NCI-H2107 (cell line): Measurements from ENCODE around the gene ITGA8.
"Not testable (repeated sequence)": the region's sequence is repeated elsewhere in the genome, so short reads cannot be mapped to it uniquely, and the experiment has no call there.

ENCODE experiments used
- DNase-seq: peaks from one replicate; lab custom pipeline; 2025; lab: John Stamatoyannopoulos, UW

Gene ITGA8

DNA sequence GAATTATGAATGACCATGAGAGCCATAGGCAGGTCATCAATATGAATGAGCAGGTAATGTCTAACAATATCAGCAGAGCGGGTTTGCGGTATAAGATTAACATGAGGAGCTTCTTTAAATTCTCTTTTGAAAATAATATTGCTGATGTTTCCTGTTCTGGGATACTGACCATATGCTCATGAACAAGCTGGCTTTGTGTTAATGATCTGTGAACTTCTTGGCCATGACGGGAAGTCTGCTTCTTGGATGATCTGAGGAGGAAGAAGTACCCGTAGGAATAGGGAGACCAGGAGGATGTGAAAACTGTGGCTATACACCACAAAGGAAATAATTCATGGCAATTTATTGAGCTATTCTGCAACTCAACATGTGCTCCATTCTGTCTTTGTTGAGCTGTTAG is 38.6 kb downstream of the ITGA8 start:
- no peak for DNase-seq

DNA sequence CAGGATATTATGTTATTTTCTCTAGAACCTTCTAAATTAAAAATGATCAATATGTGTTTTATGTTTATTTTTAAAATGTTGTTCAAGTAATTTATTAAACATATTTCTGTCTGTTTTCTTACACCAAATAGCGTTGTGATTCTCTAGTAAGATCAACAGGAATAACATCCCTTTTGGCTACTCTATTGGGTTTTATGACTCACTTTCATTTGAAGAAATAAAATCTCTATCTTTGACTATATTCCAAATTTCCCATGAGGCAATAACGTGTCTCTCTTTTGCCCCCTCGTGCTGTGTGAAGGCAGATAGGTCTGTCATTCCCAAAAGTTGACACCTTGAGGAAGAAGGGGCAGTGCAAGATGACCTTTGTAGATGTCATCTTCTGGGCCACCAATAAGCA is 40.9 kb downstream of the ITGA8 start:
- DNase-seq, result no peak

DNA sequence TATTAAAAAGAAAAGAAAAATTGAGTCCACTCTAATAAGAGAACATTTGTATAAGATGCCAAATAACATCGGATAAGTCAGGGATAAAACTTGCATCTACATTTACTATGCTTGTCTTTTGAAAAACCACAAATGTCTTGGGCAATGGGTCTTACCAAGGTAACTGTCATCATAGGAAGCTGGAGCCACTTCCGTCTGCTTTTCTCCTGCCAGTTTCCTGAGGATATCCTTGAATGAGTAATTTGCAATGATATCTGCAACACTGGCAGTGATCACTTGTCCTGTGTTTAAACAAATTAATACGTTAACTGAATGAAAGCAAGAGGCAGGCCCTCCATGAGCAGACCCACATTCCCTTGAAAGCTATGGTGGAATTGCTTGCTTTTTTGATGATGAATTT is 47.3 kb downstream of the ITGA8 start:
- DNase-seq, result no peak

DNA sequence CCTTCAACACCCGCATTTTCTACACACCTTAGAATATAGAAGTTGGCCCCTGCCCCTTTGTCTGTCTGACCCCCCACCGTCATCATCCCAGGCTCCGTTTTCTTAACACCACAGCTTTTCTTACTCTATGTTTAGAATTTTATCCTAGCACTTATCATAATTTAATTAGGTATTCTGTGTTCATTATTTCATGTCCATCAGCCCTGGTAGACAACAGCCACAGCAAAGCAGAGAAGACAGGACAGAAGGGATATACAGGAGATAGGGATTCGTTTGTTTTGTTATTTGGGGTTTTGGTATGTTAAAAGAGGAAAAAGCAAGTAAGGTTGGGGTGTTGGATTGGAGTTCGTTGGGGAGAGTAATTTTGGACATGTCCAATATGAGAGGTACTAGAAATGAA is 48.8 kb downstream of the ITGA8 start:
- DNase-seq, result no peak

DNA sequence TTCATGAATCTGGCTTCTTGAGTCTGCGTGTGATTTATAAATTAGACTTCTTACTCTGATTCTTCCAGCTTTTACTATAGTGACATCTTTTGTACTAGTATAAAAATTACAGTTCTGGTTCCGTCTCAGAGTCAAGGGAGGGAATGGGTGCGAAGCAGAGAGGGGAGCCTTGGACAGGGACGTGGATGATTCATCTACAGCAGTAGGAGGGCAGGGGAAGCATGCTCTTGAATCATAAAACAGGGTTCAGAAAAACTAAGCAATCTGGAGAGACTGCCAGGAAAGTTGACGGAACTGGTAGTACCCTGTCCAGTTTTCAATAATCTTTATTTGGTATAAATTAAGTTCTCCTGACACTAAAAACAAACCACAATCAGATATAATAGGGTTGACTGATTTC is 58.1 kb downstream of the ITGA8 start:
- no peak for DNase-seq

DNA sequence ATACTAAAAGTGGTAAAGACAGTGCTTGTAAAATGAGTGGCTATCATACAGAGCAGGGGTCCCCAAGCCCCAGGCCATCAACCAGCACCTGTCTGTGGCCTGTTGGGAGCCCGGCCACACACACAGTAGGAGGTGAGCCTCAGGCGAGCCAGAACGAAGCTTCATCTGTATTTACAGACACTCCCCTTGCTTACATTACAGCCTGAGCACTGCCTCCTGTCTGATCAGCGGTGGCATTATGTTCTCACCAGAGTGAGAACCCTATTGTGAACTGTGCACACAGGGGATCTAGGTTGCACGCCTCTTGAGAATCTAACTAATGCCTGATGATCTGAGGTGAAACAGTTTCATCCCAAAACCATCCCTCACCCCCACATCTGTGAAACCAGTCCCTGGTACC is 58.7 kb downstream of the ITGA8 start:
- DNase-seq, result no peak

DNA sequence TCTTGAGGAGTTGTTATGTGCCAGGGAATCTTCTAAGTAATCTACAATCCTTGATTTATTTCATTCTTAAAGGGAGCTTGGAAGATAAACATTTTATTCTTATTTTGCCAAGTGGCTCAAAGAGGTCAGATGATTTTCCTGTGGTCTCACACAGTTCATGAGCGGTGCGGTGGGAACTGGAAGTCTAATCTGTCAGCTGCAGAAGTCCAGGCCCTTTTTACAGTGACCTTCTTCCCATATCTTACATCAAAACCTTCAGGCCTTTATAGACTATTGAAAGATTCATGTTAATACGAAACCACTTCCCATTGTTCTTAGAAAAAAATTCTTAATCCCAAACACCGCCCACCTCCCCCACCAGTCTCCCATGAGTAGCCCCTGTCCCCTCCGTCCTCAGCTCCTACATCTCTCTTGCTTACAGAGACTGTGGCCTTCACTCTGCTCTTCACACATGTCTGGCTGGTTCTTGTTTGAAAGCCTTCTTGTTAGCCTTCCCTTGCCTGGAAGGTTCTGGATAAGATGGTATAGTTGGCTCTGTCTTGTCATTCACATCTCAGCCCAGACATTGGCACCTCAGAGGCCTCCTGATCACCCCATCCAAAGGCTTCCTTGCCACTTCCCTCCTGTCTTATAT is 61.5 kb downstream of the ITGA8 start:
- no peak for DNase-seq

DNA sequence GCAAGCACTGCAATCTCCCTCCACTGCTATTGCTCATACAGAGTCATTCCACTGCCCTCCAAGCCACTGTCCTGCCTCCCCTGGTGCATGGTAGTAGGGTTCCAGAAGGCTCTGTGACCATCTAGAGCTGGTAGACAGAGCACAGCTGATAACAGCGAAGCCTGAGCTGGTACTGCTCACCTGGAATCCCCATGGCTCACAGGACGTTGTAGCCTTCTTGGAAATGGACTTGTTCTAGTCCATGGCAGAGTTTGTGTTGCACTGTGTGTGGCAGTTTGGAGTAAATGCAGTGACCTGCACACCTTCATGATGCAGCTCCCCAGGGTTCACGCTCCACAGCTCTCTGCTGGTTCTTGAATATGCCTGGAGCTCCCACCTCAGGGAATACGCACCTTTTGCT is 67.0 kb downstream of the ITGA8 start:
- DNase-seq, result no peak

DNA sequence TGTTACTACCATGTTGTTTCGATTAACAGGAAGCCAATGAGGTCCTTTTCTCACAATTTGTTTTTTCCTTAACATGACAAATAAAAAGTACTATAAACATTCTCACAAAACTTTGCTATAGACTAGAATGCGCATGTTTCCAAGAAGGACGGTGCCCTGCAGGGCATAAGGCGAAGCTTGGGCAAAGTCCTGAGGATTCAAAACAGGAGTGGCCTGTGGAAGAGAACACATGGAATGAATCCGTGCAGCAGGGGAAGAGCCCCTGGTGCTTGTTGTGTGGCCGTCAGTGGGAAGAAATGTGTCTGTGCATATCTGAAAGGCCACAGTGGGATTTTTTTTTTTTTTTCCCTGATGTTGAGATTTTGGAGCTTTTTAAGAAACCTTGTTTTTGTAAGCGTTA is 67.6 kb downstream of the ITGA8 start:
- no peak for DNase-seq

DNA sequence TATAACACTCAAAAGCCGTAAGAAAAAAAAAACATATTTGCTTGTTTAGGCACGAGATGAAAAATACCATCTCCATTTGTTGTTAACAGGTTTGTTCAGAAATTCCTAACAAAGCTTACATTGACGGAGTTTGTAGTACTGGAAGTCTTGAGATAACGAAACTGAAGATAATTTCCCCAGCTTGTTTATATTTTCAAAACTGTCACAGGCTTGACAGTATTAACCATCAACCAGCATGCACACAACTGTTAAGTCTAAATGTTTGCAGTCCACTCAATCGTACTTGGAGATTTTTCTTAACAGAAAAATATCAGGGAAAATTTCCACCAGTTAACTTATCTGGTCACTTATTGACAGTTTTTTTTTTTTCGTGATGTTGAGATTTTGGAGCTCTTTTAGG is 68.5 kb downstream of the ITGA8 start:
- DNase-seq, result no peak

DNA sequence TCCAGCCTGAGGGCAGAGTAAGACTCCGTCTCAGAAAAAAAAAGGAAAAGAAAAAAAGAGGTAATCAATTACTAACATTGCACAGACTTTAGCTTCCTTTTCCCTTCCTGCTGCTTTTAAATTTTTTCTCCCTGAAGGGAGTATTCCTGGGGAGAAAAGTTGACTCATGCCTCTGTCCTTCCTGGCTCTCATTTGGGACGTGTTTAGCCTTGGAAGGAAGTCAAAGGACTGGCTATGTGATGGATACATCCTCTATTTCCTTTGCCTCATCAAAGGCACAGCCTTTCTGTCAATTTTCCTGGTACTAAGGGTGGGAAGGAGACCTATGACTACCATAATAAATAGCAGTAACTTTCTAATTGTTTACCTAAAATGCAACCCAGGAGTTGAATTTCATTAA is 77.6 kb downstream of the ITGA8 start:
- no peak for DNase-seq

DNA sequence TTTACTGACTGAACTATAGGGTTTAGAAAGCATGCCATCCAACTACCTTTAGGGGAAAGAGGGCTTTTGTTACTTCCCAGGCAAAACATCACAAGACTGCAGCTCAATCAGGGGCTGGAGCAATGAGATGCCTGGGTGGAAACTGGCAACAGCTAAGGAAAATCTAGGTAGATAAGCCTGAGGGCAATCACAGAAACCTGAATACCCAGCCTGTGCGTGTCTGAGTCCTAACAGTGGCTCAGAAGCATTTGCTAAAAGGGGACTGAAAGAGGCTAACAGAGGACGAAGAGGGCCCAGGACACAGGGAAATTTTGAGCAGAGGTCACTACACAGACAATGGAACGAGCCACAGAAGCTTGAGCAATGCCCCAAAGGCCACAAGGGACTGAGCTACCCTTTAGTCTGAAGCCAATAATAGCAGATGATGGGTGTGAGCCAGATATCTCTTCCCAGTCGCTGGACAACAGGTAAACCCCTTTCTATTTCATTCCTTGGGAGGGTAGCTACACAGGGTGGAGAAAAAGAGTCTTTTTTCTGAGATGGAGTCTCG is 79.1 kb downstream of the ITGA8 start:
- DNase-seq, result no peak

DNA sequence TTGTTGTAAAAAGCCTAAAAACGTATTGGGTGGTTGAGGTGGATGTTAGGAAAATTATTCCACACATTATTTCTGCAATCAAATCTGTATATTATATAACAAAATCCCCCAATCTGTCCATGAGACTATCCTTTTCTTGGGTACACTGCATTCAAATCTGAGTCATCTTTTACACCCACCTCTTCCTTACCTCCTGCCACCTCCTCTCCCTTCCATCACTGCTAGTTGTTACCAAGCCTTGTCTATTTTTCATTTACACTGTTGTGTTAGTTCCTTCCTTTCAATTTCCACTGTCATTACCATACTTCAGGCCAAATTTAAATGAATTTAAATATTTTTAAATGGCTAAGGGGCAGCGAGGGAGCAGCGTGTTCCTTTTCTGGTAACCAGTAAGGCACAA is 83.3 kb downstream of the ITGA8 start:
- DNase-seq, result no peak

DNA sequence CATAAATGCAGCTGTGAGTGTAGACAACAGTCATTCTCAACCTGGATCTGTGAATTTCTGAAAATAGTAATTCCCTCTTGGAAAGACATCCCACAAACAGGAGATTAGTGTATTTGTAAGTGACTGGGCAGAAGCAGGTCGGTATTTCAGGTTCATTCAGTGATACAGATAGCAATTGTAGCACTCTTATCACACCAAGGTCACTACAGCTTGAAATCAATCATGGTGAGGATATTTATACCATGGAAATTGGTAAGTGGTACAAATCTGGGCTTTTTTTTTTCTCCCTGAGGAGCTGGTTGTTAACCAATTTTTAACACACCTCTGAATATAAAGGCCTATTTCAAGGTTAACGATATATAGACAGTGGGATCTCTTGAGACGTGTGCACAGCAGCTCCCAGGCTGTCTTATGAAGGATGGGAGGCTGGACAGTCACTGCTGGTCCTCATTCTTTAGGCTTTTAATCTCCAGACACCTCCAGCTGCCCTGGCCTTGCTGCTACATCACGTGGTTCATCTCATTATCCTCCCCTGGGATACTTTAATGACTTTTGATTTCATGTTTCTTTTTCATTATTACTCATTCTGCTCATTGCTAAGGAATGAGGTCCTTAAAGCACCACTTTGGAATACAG is 87.1 kb downstream of the ITGA8 start:
- DNase-seq, result no peak

DNA sequence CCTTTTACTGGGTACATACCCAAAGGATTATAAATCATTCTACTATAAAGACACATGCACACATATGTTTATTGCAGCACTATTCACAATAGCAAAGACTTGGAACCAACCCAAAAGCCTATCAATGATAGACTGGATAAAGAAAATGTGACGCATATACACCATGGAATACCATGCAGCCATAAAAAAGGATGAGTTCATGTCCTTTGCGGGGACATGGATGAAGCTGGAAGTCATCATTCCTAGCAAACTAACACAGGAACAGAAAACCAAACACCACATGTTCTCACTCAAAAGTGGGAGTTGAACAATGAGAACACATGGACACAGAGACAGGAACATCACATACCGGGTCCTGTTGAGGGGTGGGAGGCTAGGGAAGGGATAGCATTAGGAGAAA is 88.5 kb downstream of the ITGA8 start:
- DNase-seq, result not testable (repeated sequence)

DNA sequence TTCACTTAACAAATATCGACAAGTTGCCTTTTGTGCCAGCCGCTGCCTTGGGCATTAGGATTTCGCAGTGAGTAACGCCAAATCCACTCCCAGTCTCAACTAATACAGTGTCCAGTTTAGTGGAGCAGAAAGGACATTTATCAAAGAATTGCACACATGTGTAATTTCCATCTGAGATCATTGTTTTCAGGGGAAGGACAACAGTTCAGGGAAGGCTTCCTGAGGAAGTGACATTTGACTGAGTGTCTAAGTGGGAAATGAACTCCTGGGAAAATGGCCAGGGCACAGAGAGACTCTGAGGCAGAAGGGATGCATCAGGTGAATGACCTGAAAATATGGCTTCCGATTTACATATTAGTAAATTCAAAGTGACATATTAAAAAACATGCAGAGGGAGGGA is 89.4 kb downstream of the ITGA8 start:
- no peak for DNase-seq

DNA sequence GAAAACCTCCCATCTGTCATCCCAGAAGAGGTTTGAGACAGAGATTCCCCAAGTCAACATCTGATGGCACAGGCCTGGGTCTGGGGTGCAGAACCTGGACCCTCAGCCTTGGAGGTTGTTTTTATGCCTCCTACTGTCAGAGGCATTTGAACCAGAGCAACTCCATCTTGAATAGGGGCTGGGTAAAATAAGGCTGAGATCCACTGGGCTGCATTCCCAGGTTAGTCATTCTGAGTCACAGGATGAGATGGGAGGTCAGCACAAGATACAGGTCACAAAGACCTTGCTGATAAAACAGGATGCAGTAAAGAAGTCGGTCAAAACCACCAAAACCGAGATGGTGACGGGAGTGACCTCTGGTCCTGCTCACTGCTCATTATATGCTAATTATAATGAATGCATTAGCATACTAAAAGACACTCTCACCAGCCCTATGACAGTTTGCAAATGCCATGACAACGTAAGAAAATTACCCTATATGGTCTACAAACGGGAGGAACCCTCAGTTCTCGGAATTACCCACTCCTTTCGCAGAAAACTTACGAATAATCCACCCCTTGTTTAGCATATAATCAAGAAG is 92.0 kb downstream of the ITGA8 start:
- no peak for DNase-seq

DNA sequence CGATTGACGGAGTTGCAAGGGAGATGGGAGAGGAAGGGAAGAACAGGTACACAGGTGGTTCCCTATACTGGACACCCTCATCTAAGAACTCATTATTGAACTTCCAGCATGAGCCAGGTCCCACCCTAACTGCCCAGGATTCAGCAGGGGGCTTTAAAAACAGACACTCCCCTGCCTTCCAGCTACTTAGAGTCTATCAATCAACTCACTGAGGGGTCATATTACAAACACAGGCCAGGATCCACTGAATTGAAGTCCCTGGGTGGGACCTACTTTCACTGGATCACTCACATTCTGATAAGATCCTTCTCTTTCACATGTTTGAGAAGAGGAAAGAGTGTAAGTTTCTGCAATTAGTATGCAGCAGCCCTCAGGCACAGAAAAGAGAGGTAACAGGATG is 92.8 kb downstream of the ITGA8 start:
- no peak for DNase-seq

DNA sequence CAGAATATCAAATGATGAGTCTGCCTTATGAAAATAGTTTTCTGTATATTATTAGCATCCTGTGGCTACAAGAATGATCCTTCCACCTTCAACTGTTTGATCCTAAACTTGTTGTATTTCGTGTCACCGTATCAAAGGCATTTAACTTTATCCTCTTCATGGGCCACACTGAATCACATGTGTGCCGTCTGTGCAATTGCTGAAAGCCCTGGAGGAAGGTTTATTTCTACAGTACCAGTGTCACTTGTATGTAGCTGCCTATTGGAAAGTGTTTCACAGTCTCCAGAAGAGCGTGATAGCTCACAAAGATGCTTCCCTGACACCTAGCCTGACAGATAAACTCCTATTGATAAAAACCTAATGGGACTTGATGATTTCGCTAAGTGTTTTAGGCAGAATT is 94.5 kb downstream of the ITGA8 start:
- DNase-seq, result no peak

DNA sequence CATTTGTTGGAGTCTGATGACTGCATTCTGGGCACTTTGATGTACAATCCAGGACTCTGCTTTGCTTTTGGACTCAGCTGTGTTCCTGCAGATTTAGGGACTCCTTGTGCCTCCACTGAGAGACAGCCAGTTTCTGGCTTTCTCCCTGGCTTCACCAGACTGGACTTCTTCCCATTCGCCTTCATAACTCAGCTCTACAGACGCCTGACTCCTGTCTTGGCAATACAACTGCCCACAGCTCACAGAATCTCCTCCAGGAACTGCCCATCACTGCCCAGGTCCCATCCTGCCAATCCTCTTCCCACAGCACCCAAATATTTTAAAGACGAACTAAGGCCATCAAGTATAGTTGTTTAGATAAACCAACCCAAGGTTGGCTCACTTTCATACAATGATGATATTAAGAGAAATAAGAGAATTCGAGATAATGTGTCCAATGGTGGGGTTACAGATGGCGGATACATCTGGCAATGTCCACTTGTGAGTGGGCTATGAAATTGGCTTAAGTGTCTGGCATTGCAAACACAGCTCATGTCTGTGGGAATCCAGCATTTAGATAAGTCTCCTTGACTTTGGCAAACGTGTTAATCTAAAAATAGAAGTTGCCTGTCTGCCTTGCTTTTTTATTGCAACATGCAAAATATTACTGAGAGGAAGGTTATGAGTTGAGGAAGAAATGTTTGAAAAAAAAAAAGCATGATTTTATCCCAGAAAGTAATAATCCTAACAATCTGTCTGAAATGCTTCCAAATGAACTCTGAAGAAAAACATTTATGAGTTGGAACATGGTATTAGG is 95.1 kb downstream of the ITGA8 start:
- no peak for DNase-seq

DNA sequence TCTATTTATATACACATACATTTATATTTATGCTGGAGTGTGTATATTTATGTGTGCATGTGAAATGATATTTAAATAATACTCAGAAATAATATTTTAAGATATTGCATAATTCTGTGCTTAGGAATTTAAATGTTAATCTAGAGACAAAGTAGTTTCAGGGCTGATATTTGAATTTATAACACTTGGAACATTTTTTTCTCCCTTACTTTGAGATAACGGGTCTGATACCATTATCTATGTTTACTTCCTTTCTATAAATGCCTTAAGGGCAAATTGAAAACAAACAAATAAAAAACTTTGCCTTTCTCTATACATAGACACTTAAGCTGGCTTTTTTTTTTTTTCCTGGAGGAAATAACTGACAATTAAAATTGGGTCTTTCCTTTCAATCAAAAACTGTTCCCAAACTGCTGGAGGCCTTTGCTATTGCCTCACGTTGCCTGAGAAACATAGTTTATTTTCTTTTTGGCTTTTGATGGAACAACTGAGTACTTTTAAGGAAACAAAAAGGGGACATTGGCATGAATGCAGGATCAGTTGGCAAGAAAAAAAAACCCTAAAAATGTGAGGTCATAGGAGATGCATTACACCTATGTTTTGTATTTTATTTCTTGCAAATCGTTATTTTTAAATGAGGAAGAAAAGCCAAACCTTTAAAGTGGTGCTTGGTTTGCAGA is 98.7 kb downstream of the ITGA8 start:
- DNase-seq, result no peak

DNA sequence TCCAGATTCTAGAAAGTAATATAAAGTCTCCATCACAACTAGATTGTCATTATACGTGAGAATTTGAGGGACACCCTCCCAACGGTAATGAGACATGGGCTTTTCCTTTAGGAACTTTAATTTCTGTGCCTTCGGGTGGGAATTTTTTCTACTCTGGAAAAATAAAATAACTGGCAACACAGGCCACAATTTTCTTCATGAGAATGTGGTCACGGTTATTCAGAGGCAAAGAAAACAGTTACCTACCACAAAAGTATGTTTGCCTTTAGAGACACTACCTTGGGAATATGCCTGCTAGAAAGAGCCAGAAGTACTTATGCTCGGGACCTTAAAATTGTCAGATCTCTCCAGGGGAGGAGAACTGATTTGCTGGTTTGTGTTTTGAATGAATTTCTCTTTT is 99.4 kb downstream of the ITGA8 start:
- no peak for DNase-seq
